HL-60 (cell line): ENCODE measurements around the gene FAM76A.

Experiments used
- GABPA ChIP-seq: IDR thresholded peaks from 2 replicates; pipeline ENCODE4 v1.6.1; 2012; ENCODE audit warnings: low read depth
- POLR2AphosphoS5 ChIP-seq: IDR thresholded peaks from 2 replicates; pipeline ENCODE4 v1.6.1; 2012; ENCODE audit warnings: low read depth
- TF ChIP-seq, protein P1 (sequence below): IDR thresholded peaks from one replicate; pipeline ENCODE4 v1.5.1; 2011; ENCODE audit warnings: low read length, control low read depth, inconsistent platforms; ENCODE audit not compliant: insufficient read depth
- TF ChIP-seq, protein P2 (sequence below): IDR thresholded peaks from 2 replicates; pipeline ENCODE4 v1.6.1; 2012; ENCODE audit warnings: low read depth; ENCODE audit not compliant: insufficient replicate concordance

GRCh38 chr1:27785781-27786455 is 60.2 kb downstream of the FAM76A start:
- TF ChIP-seq POLR2AphosphoS5 = no peak
- TF ChIP-seq, protein P1, sequence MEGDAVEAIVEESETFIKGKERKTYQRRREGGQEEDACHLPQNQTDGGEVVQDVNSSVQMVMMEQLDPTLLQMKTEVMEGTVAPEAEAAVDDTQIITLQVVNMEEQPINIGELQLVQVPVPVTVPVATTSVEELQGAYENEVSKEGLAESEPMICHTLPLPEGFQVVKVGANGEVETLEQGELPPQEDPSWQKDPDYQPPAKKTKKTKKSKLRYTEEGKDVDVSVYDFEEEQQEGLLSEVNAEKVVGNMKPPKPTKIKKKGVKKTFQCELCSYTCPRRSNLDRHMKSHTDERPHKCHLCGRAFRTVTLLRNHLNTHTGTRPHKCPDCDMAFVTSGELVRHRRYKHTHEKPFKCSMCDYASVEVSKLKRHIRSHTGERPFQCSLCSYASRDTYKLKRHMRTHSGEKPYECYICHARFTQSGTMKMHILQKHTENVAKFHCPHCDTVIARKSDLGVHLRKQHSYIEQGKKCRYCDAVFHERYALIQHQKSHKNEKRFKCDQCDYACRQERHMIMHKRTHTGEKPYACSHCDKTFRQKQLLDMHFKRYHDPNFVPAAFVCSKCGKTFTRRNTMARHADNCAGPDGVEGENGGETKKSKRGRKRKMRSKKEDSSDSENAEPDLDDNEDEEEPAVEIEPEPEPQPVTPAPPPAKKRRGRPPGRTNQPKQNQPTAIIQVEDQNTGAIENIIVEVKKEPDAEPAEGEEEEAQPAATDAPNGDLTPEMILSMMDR = no peak
- TF ChIP-seq, protein P2, sequence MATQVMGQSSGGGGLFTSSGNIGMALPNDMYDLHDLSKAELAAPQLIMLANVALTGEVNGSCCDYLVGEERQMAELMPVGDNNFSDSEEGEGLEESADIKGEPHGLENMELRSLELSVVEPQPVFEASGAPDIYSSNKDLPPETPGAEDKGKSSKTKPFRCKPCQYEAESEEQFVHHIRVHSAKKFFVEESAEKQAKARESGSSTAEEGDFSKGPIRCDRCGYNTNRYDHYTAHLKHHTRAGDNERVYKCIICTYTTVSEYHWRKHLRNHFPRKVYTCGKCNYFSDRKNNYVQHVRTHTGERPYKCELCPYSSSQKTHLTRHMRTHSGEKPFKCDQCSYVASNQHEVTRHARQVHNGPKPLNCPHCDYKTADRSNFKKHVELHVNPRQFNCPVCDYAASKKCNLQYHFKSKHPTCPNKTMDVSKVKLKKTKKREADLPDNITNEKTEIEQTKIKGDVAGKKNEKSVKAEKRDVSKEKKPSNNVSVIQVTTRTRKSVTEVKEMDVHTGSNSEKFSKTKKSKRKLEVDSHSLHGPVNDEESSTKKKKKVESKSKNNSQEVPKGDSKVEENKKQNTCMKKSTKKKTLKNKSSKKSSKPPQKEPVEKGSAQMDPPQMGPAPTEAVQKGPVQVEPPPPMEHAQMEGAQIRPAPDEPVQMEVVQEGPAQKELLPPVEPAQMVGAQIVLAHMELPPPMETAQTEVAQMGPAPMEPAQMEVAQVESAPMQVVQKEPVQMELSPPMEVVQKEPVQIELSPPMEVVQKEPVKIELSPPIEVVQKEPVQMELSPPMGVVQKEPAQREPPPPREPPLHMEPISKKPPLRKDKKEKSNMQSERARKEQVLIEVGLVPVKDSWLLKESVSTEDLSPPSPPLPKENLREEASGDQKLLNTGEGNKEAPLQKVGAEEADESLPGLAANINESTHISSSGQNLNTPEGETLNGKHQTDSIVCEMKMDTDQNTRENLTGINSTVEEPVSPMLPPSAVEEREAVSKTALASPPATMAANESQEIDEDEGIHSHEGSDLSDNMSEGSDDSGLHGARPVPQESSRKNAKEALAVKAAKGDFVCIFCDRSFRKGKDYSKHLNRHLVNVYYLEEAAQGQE = no peak
- no peak for TF ChIP-seq GABPA
